ENCODE data around the gene GRK5.

GRCh38 chr10:119415121-119415520 lies 207.8 kb downstream of the GRK5 start:
- no peak for TF ChIP-seq EZH2 (IDR thresholded peaks at IDR 0.05)
- TF ChIP-seq FOXP2 (optimal IDR thresholded peaks at IDR 0.05; ENCODE audit: control extremely low read depth, extremely low read length, insufficient read depth) = no peak
- no peak for TF ChIP-seq POLR2AphosphoS5 (IDR thresholded peaks at IDR 0.05; ENCODE audit: borderline replicate concordance, low read depth, low read length)
